Non-pigmented ciliary epithelial cell (primary cell): ENCODE results near the gene ZNF512B.
"Not testable (repeated sequence)": the region's sequence is repeated elsewhere in the genome, so short reads cannot be mapped to it uniquely, and the experiment has no call there.

Experiments used
- DNase-seq: peaks from one replicate; pipeline ENCODE4 v3.0.0-alpha.2; 2010; ENCODE audit warnings: low read depth

ZNF512B gene

DNA sequence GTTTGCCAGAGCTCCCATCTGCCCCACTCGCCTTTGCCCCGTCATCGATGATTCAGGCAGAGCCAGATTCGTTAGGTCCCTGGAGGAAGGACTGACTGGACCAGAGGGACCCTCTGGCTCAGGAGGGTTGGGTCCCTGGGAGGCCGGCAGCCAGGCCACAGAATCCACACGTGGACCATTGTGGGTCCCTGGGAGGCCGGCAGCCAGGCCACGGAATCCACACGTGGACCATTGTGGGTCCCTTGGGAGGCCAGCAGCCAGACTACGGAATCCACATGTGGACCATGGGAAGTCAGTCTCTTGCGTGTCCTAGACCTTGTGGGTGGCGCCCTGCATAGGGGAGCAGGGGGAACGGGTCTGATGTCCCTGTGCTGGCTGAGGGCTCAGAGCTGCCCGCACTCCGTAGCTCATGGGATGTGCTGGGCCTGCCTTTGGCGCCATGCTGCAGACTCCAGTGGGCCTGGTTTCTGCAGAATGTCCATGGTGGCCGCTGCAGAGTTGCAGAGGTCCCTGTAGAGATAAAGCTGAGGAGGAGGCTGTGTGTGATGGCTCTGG is 37.0 kb downstream of the ZNF512B start:
- DNase-seq: no peak

- DNase-seq: no peak
Observed at GRCh38 chr20:63931735-63932134, 38.0 kb downstream of the ZNF512B start.

DNA sequence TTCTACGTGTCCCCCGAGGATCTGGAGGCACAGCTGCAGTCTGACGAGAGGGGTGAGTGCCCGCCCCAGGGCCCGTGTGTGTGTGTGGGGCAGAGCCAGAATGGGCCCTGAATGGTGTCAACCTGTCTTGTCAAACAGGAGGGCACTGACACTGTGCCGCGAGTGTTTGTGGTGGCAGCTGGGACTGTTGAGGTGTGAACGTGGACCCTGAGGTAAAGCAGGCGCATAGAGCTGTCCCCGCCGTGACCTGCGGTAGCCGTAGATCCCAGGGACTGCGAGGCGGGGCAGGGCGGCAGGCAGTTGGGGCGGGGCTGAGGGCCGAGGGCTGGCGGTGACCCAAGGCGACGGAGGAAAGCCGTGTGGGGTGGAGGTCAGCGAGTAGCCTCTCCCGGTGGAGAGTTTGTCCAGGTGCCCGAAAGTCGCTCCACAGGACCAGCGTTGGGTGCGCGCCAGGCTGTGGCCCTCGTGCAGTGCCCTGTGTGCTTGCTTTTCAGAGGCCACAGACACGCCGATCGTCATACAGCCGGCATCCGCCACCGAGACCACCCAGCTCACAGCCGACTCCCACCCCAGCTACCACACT is 38.7 kb downstream of the ZNF512B start:
- DNase-seq: no peak

GRCh38 chr20:63929473-63929883 is 40.3 kb downstream of the ZNF512B start:
- DNase-seq: not testable (repeated sequence)

GRCh38 chr20:63929071-63929470 is 40.7 kb downstream of the ZNF512B start:
- DNase-seq: no peak

GRCh38 chr20:63926298-63926697 is 43.4 kb downstream of the ZNF512B start:
- no peak for DNase-seq

DNA sequence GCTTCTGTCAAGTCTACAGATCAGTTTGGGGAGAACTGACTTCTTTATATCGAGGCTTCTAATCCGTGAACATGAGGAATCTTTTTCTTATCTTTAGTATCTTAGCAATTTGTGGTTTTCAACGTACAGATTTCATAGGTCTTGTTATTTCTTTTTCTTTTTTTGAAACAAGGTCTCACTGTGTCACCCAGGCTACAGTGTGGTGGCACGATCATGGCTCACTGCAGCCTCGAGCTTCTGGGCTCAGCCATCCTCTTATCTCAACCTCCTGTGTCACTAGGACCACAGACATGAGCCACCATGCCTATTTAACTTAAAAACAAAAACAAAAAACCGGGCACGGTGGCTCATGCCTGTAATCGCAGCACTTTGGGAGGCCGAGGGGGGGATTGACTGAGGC is 45.5 kb downstream of the ZNF512B start:
- no peak for DNase-seq

- no peak for DNase-seq
Observed at GRCh38 chr20:63923651-63924050, 46.1 kb downstream of the ZNF512B start.

DNA sequence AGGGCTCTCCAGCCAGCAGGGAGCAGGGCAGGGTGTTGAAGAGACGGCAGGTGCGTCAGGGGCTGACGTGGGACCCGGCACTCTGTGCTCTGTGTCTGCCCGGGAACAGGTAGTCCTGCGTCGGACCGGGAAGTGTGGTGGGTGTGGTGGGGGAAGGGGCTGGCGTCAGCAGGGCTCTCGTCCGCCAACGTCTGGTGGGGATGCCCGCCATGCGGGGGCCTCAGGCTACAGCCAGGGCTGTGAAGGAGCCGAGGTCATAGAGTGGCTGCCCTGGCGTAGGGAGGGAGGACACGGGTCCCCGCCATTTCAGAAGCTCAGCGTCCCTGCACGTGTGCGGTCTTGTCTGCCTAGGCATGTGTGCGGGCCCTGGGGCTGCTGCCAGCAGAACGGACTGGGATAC is 49.5 kb downstream of the ZNF512B start:
- no peak for DNase-seq

DNA sequence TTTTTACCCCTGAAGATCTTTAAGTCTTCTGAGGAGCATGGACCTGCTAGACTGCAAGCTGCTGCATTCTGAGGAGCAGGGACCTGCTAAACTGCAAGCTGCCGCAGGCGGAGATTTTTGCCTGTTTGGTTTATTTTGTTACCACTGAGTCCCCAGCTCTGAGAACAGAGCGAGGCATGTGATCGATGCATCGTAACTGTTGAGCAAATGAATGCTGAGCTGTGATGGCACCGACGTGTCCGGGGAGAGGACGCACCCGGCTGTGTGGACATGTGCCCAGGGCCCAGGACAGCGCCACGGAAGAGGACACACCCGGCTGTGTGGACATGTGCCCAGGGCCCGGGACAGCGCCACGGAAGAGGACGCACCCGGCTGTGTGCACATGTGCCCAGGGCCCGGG is 50.6 kb downstream of the ZNF512B start:
- no peak for DNase-seq

DNA sequence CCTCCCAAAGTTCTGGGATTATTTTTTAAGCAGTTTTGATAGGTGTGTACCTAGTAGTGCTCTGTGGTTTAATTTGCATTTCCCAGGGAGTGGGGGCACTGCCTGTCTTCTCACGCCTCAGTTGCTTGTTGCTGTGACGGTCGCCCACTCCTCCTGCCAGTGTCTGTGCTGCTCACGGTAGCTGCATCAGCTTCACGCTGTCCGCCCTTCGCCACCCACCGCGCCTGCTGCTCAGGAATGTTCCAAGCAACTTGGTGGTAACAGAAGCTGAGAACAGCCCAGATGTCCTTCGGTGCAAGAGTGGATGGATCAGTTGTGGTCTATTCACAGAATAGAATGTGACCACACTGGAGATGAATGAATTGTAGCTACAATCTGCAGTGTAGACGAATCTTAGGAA is 51.9 kb downstream of the ZNF512B start:
- DNase-seq: no peak

DNA sequence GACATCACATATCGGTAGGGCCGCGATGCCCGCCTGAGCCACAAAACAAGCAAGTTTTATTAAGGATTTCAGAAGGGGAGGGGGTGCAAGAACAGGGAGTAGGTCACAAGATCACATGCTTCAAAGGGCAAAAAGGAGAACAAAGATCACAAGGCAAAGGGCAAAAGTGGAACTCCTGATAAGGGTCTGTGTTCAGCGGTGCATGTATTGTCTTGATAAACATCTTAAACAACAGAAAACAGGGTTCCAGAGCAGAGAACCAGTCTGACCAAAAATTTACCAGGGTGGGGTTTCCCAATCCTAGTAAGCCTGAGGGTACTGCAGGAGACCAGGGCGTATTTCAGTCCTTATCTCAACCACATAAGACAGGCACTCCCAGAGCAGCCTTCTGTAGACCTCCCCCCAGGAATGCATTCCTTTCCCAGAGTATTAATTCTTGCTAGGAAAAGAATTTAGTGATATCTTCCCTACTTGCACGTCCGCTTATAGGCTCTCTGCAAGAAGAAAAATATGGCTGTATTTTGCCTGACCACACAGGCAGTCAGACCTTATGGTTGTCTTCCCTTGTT is 53.3 kb downstream of the ZNF512B start:
- DNase-seq: not testable (repeated sequence)

DNA sequence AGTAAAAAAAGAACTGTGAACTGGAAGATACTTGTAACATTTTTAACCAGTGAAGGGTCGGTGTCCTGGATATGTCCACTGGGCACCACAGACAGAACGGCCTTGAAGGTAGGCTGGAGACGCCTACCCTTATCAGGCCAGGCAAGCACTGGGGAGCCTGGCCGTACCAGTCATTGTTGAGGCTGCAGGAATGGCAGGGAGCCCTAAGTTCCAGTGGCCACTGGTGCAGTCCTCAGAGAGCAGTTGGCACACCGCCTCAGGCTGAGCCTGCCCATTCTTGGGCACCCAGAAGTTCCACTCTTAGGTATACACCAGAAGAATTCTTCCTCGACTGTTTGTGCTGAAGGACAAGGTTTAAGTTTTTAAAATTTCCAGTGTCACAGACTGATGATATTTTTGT is 54.3 kb downstream of the ZNF512B start:
- DNase-seq: no peak

- DNase-seq: no peak
Observed at GRCh38 chr20:63913768-63914167, 56.0 kb downstream of the ZNF512B start.

DNA sequence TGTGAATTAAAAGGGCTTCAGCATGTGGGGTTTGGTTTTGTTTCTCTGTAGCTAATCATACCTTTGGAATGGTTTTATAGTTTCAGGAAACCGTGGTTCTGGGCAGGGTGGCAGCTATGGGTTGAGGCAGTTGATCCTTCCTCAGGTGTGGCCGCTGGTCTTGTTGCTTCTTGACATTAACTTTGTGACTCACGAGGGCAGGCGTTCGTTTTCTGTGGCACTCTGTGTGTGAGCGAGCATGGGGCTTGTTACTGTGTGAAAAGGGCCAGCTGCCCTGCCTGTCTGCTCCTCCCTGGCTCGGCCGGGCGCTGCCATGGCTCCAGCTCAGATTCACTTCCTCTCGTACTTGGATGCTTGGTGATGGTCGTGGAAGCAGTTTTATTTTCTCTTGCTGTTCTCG is 58.6 kb downstream of the ZNF512B start:
- DNase-seq: no peak

GRCh38 chr20:63908008-63908682 is 61.6 kb downstream of the ZNF512B start:
- DNase-seq: no peak
